GM10248 (cell line): ENCODE data around the gene FBXW8.

Experiments used
- CTCF ChIA-PET: fragments of 300-600 bp; sonication (Branson Sonifier 250); formaldehyde crosslinking; extraction: SDS; loops from one replicate; lab custom pipeline; 2021; ENCODE audit warnings: antibody characterized with exemption; lab: Yijun Ruan, JAX
- POLR2A ChIA-PET: fragments of 350-650 bp; sonication (Branson Sonifier 250); formaldehyde crosslinking; extraction: SDS; loops from one replicate; lab custom pipeline; 2020; ENCODE audit warnings: antibody characterized with exemption; lab: Yijun Ruan, JAX
- DNase-seq: peaks from one replicate; pipeline ENCODE4 v3.0.0; 2012; ENCODE audit errors: extremely low spot score
- CTCF ChIP-seq: IDR thresholded peaks from 2 replicates; pipeline ENCODE4 v1.5.1; 2012; ENCODE audit warnings: mild to moderate bottlenecking, low read depth; ENCODE audit errors: extremely low read depth, missing control alignments, control extremely low read depth

FBXW8 gene

GRCh38 chr12:116933512-116934246 is 22.9 kb downstream of the FBXW8 start:
- no peak for TF ChIP-seq CTCF
- POLR2A ChIA-PET, result no interaction called here
- DNase-seq, result no peak
- CTCF ChIA-PET, result interaction anchor here (1.9 kb wide), 1 partner anchor 23 kb away, joined by 5 read pairs; no protein-coding TSS in a partner anchor

GRCh38 chr12:116934908-116935705 is 24.4 kb downstream of the FBXW8 start:
- CTCF ChIA-PET, result interaction anchor here (0.7 to 1.2 kb wide), 4 partner anchors 8 to 36 kb away, joined by 3 to 4 read pairs (median 3); no protein-coding TSS in a partner anchor
- POLR2A ChIA-PET, result no interaction called here
- TF ChIP-seq CTCF, result no peak
- no peak for DNase-seq

GRCh38 chr12:116937640-116938039 is 26.9 kb downstream of the FBXW8 start:
- no peak for TF ChIP-seq CTCF
- DNase-seq, result no peak
- POLR2A ChIA-PET, result no interaction called here
- CTCF ChIA-PET, result interaction anchor here (1.1 kb wide), 1 partner anchor 51 kb away, joined by 3 read pairs; no protein-coding TSS in a partner anchor

GRCh38 chr12:116939734-116940133 is 29.0 kb downstream of the FBXW8 start:
- ChIA-PET POLR2A (no interaction called here), CTCF (no interaction called here)
- TF ChIP-seq CTCF, result no peak
- no peak for DNase-seq

GRCh38 chr12:116941188-116941587 is 30.4 kb downstream of the FBXW8 start:
- DNase-seq, result no peak
- TF ChIP-seq CTCF, result no peak
- ChIA-PET POLR2A (no interaction called here), CTCF (interaction anchor here (0.6 kb wide), 1 partner anchor 170 kb away, joined by 3 read pairs; no protein-coding TSS in a partner anchor)
